Neural cell (in vitro differentiated cells): ENCODE results near the gene ZNF200. TPM values are rescaled to one million over a fixed set of nuclear protein-coding genes. Genes with fewer than 3 reads are reported as not detected.

Experiments used
- H2AFZ ChIP-seq: fragments of 200-600, 300-800 bp; sonication (generic), shearing (Covaris generic); 2 replicates; pipeline ENCODE4 v1.6.0; 2014; ENCODE audit warnings: low read depth, mild to moderate bottlenecking, antibody characterized with exemption, low read length, moderate library complexity
- H3F3A ChIP-seq: fragments of 200-600 bp; shearing (Covaris generic); 2 replicates; pipeline ENCODE4 v1.6.1; 2016; ENCODE audit warnings: mild to moderate bottlenecking, moderate library complexity, mixed read lengths, antibody characterized with exemption, low read length; ENCODE audit not compliant: insufficient read depth, poor library complexity, severe bottlenecking
- H3K27ac ChIP-seq: fragments of 200-600, 300-800 bp; sonication (generic), shearing (Covaris generic); 2 replicates; pipeline ENCODE4 v1.5.1; 2014; ENCODE audit warnings: mild to moderate bottlenecking, low read length, moderate library complexity
- H3K27me3 ChIP-seq: fragments of 300-800, 200-600 bp; sonication (generic), shearing (Covaris generic); 2 replicates; pipeline ENCODE4 v1.6.0; 2014; ENCODE audit warnings: mild to moderate bottlenecking, low read depth, low read length, moderate library complexity; ENCODE audit not compliant: insufficient read depth
- H3K36me3 ChIP-seq: fragments of 300-800, 200-600 bp; sonication (generic), shearing (Covaris generic); 2 replicates; pipeline ENCODE4 v1.5.1; 2014; ENCODE audit warnings: mild to moderate bottlenecking, antibody characterized with exemption, low read length, moderate library complexity; ENCODE audit not compliant: insufficient read depth
- H3K4me2 ChIP-seq: fragments of 300-800, 200-600 bp; sonication (generic), shearing (Covaris generic); 2 replicates; pipeline ENCODE4 v1.6.0; 2014; ENCODE audit warnings: mild to moderate bottlenecking, low read length
- H3K4me3 ChIP-seq: fragments of 300-800, 200-600 bp; sonication (generic), shearing (Covaris generic); 2 replicates; pipeline ENCODE4 v1.5.1; 2014; ENCODE audit warnings: mild to moderate bottlenecking, low read length, moderate library complexity
- H3K79me2 ChIP-seq: fragments of 200-600 bp; shearing (Covaris generic); replicated peaks from 2 replicates; pipeline ENCODE4 v1.6.0; 2014; ENCODE audit warnings: mild to moderate bottlenecking, low read length, moderate library complexity; ENCODE audit not compliant: insufficient read depth
- H3K9ac ChIP-seq: fragments of 300-800, 200-600 bp; sonication (generic), shearing (Covaris generic); 2 replicates; pipeline ENCODE4 v1.6.1; 2016; ENCODE audit warnings: mild to moderate bottlenecking, low read length, mixed read lengths
- H3K9me2 ChIP-seq: fragments of 200-600 bp; shearing (Covaris generic); 2 replicates; pipeline ENCODE4 v1.6.1; 2016; ENCODE audit warnings: mild to moderate bottlenecking, low read length, mixed read lengths; ENCODE audit not compliant: insufficient read depth
- H3K9me3 ChIP-seq: fragments of 200-600, 300-800 bp; sonication (generic), shearing (Covaris generic); 2 replicates; pipeline ENCODE4 v1.6.1; 2016; ENCODE audit warnings: mild to moderate bottlenecking, mixed run types, low read length, moderate library complexity, mixed read lengths
- H4K20me1 ChIP-seq: fragments of 200-600 bp; shearing (Covaris generic); 2 replicates; pipeline ENCODE4 v1.6.1; 2016; ENCODE audit warnings: mild to moderate bottlenecking, mixed run types; ENCODE audit not compliant: insufficient read depth
- CTCF ChIP-seq: fragments of 450-650 bp; IDR thresholded peaks from 2 replicates; pipeline ENCODE4 v1.5.1; 2014; ENCODE audit warnings: antibody characterized with exemption, mild to moderate bottlenecking, moderate library complexity; ENCODE audit not compliant: poor library complexity, severe bottlenecking
- EP300 ChIP-seq: fragments of 450-650 bp; conservative IDR thresholded peaks from 2 replicates; pipeline ENCODE4 v1.6.1; 2014; ENCODE audit warnings: antibody characterized with exemption, mild to moderate bottlenecking, moderate library complexity; ENCODE audit not compliant: poor library complexity, severe bottlenecking
- EZH2 ChIP-seq: fragments of 200-600, 300-800 bp; shearing (Covaris generic), sonication (generic); IDR thresholded peaks from 2 replicates; pipeline ENCODE4 v1.6.1; 2014; ENCODE audit warnings: antibody characterized with exemption, low read length, borderline replicate concordance, mild to moderate bottlenecking; ENCODE audit not compliant: insufficient read depth, poor library complexity, severe bottlenecking
- MXI1 ChIP-seq: fragments of 450-650 bp; conservative IDR thresholded peaks from 2 replicates; pipeline ENCODE4 v1.6.1; 2014; ENCODE audit warnings: antibody characterized with exemption, mild to moderate bottlenecking; ENCODE audit not compliant: poor library complexity, severe bottlenecking
- POLR2AphosphoS5 ChIP-seq: IDR thresholded peaks from 2 replicates; pipeline ENCODE4 v1.6.1; 2012
- RAD21 ChIP-seq: fragments of 450-650 bp; conservative IDR thresholded peaks from 2 replicates; pipeline ENCODE4 v1.6.1; 2014; ENCODE audit warnings: antibody characterized with exemption, mild to moderate bottlenecking, moderate library complexity
- REST ChIP-seq: IDR thresholded peaks from 2 replicates; pipeline ENCODE4 v1.6.1; 2012; ENCODE audit warnings: borderline replicate concordance
- SMC3 ChIP-seq: fragments of 450-650 bp; conservative IDR thresholded peaks from 2 replicates; pipeline ENCODE4 v1.6.1; 2014; ENCODE audit warnings: antibody characterized with exemption, mild to moderate bottlenecking, moderate library complexity; ENCODE audit not compliant: poor library complexity
- TAF1 ChIP-seq: IDR thresholded peaks from 2 replicates; pipeline ENCODE4 v1.6.1; 2012; ENCODE audit warnings: low read depth
- polyA plus RNA-seq: library from polyadenylated mRNA; depleted of rRNA; stranded (reverse); fragments of >200 nt; gene quantifications from 2 replicates; pipeline ENCODE4 v1.2.3, GENCODE V29; 2014

The ZNF200 gene
- polyA plus RNA-seq, 1 donor from 2014 or later, result 20.8 TPM

GRCh38 chr16:3214904-3215600 lies 19.9 kb downstream of the ZNF200 start:
- Histone ChIP-seq H3K4me3 (no peak overlapping the region), H3K27me3 (no peaks in the 10 kb centered on the region), H3K9me3 (no peaks in the 10 kb centered on the region), H3K27ac (no peak overlapping the region), H3K36me3 (no peaks in the 10 kb centered on the region), H3K9me2 (no peaks in the 10 kb centered on the region), H3K9ac (no peak overlapping the region), H4K20me1 (no peaks in the 10 kb centered on the region), H2AFZ (no peak overlapping the region), H3K4me2 (no peak overlapping the region), H3F3A (no peaks in the 10 kb centered on the region), H3K79me2 (no peaks in the 10 kb centered on the region)
- TF ChIP-seq RAD21 (no peak), REST (no peak), MXI1 (no peak), EP300 (no peak), TAF1 (no peak), CTCF (no peak), POLR2AphosphoS5 (no peak), EZH2 (no peak), SMC3 (no peak)

GRCh38 chr16:3212567-3212966 lies 22.4 kb downstream of the ZNF200 start:
- Histone ChIP-seq H3K9ac (no peak overlapping the region), H3K79me2 (no peaks in the 10 kb centered on the region), H3K27me3 (no peaks in the 10 kb centered on the region), H3K9me3 (no peaks in the 10 kb centered on the region), H3K36me3 (no peaks in the 10 kb centered on the region), H3F3A (no peaks in the 10 kb centered on the region), H2AFZ (no peak overlapping the region), H4K20me1 (no peaks in the 10 kb centered on the region), H3K4me3 (no peak overlapping the region), H3K4me2 (no peak overlapping the region), H3K9me2 (no peaks in the 10 kb centered on the region), H3K27ac (no peak overlapping the region)
- no peak for TF ChIP-seq EZH2
- TF ChIP-seq SMC3, result no peak
- TF ChIP-seq CTCF, result no peak
